ENCODE results near the gene TBC1D14.

DNA sequence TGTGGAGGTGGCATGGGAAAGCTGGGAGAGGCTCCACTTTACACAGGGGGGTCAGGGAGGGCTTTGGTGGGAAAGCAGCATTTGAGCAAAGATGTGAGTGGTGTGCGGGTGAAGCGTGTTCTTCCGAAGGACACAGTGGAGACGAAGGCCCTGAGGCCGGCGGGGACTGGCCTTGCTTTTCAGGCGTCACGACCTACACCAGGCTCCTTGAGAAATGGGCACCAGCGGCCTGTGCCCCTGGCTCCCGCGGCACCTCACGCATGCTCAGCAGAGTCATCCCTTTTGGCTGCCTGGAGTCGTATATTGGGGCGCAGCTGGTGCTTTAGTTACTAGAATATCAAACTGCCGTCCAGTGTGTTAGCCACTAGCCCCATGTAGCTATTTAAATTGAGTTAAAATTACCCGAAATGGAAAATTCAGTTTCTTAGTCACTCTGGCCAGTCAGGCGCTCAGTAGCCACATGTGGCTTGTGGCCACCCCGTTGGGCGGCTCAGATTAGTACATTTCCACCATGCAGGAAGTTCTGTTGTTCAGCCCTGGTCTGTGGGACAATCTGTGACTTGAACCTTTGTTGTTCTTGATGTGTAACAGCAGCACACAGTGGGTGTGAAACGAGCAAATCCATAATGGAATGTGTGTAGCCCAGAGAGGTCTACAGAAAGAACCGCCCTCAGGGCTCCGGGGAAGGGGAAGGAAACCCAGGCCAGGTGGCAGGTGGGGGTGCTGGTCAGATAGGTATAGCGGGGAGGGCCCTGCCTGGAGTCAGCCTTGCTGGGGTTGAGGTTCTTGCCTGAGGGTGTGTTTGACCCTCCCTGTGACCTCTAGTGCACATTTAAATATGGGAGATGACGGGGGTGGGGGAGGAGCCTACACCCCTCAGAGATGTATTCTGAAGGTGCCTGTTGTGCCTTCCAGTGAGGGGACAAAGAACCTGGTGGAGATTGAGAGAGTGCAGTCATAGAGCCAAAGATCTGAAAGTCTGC, 30.4 kb downstream of the TBC1D14 start:
- TF ChIP-seq POLR2A (IDR thresholded peaks at IDR 0.05; ENCODE audit: low read length) = no peak
- no peak for TF ChIP-seq GATA1 (IDR thresholded peaks at IDR 0.05; ENCODE audit: low read depth, low read length)

All from erythroblast (primary cell).